KOPT-K1 (cell line): Measurements from ENCODE around the gene MAP7D1.

ENCODE experiments used
- H3K27ac ChIP-seq: fragments of 200-600 bp; sonication (generic); 2 replicates; pipeline ENCODE4 v1.5.1; 2016; ENCODE audit warnings: antibody characterized with exemption, mild to moderate bottlenecking, low read depth, low read length; ENCODE audit not compliant: poor library complexity, severe bottlenecking
- H3K36me3 ChIP-seq: fragments of 200-600 bp; sonication (generic); 2 replicates; pipeline ENCODE4 v1.5.1; 2017; ENCODE audit warnings: antibody characterized with exemption, mild to moderate bottlenecking, low read length, moderate library complexity; ENCODE audit not compliant: insufficient read depth
- H3K9me3 ChIP-seq: fragments of 200-600 bp; sonication (generic); 2 replicates; pipeline ENCODE4 v1.5.1; 2017; ENCODE audit warnings: antibody characterized with exemption, low read length, mild to moderate bottlenecking; ENCODE audit not compliant: insufficient read depth, poor library complexity, severe bottlenecking

The MAP7D1 gene

GRCh38 chr1:36165145-36165544 is 9.2 kb downstream of the MAP7D1 start:
- H3K36me3 ChIP-seq = peaks cover 55% of the 10 kb centered on the region
- H3K9me3 ChIP-seq = no peaks in the 10 kb centered on the region
- no peak overlapping the region for H3K27ac ChIP-seq

GRCh38 chr1:36166136-36166535 is 10.2 kb downstream of the MAP7D1 start:
- Histone ChIP-seq H3K27ac (no peak overlapping the region), H3K9me3 (no peaks in the 10 kb centered on the region), H3K36me3 (peaks cover 65% of the 10 kb centered on the region)

GRCh38 chr1:36166938-36167905 is 11.3 kb downstream of the MAP7D1 start:
- H3K9me3 ChIP-seq = no peaks in the 10 kb centered on the region
- peaks cover 73% of the 10 kb centered on the region for H3K36me3 ChIP-seq
- no peak overlapping the region for H3K27ac ChIP-seq

- H3K27ac ChIP-seq = no peak overlapping the region
- peaks cover 77% of the 10 kb centered on the region for H3K36me3 ChIP-seq
- H3K9me3 ChIP-seq = no peaks in the 10 kb centered on the region
Measured at GRCh38 chr1:36168514-36168913, 12.6 kb downstream of the MAP7D1 start.

- Histone ChIP-seq H3K27ac (no peak overlapping the region), H3K36me3 (peaks cover 89% of the 10 kb centered on the region), H3K9me3 (no peaks in the 10 kb centered on the region)
Measured at GRCh38 chr1:36170643-36171412, 14.9 kb downstream of the MAP7D1 start.

GRCh38 chr1:36172017-36172747 is 16.2 kb downstream of the MAP7D1 start:
- Histone ChIP-seq H3K9me3 (no peaks in the 10 kb centered on the region), H3K36me3 (peaks cover 94% of the 10 kb centered on the region), H3K27ac (no peak overlapping the region)

GRCh38 chr1:36172983-36173382 is 17.0 kb downstream of the MAP7D1 start:
- peaks cover 94% of the 10 kb centered on the region for H3K36me3 ChIP-seq
- no peaks in the 10 kb centered on the region for H3K9me3 ChIP-seq
- no peak overlapping the region for H3K27ac ChIP-seq

- H3K9me3 ChIP-seq = no peaks in the 10 kb centered on the region
- H3K27ac ChIP-seq = no peak overlapping the region
- H3K36me3 ChIP-seq = peaks cover 98% of the 10 kb centered on the region
Measured at GRCh38 chr1:36174713-36175112, 18.8 kb downstream of the MAP7D1 start.

GRCh38 chr1:36175137-36176095 is 19.5 kb downstream of the MAP7D1 start:
- peaks cover 99% of the 10 kb centered on the region for H3K36me3 ChIP-seq
- H3K9me3 ChIP-seq = no peaks in the 10 kb centered on the region
- no peak overlapping the region for H3K27ac ChIP-seq

- H3K36me3 ChIP-seq = peaks cover 99% of the 10 kb centered on the region
Measured at GRCh38 chr1:36176106-36176949, 20.4 kb downstream of the MAP7D1 start.

GRCh38 chr1:36177589-36178431 is 21.9 kb downstream of the MAP7D1 start:
- H3K27ac ChIP-seq = no peak overlapping the region
- H3K36me3 ChIP-seq = peaks cover 95% of the 10 kb centered on the region
- H3K9me3 ChIP-seq = no peaks in the 10 kb centered on the region

More at GRCh38 chr1:36176106-36176949, 20.4 kb downstream of the MAP7D1 start:
- Histone ChIP-seq H3K27ac (no peak overlapping the region), H3K9me3 (no peaks in the 10 kb centered on the region)

GRCh38 chr1:36178471-36179219 is 22.7 kb downstream of the MAP7D1 start:
- Histone ChIP-seq H3K9me3 (no peaks in the 10 kb centered on the region), H3K36me3 (peaks cover 89% of the 10 kb centered on the region), H3K27ac (no peak overlapping the region)
